BE2C (cell line): ENCODE data around the gene GALC.
A peak's percentile ranks its signal among the peaks of the same experiment; 100 is the strongest.

Source experiments
- DNase-seq: peaks from one replicate; pipeline ENCODE4 v3.0.0-alpha.2; 2020
- H3K27me3 ChIP-seq: fragments of 250-450 bp; sonication (Bioruptor Pico); 2 replicates; pipeline ENCODE4 v1.5.1; 2020; ENCODE audit warnings: mild to moderate bottlenecking
- H3K36me3 ChIP-seq: fragments of 250-450 bp; sonication (Bioruptor Pico); 2 replicates; pipeline ENCODE4 v1.5.1; 2020; ENCODE audit warnings: mild to moderate bottlenecking
- H3K4me1 ChIP-seq: fragments of 250-450 bp; sonication (Bioruptor Pico); 2 replicates; pipeline ENCODE4 v1.5.1; 2020
- H3K4me3 ChIP-seq: 2 replicates; pipeline ENCODE4 v1.5.1; 2011; ENCODE audit warnings: low read depth, low read length
- H3K9me3 ChIP-seq: fragments of 250-450 bp; sonication (Bioruptor Pico); 2 replicates; pipeline ENCODE4 v1.5.1; 2020
- TF ChIP-seq, protein P1 (sequence below): IDR thresholded peaks from 2 replicates; pipeline ENCODE4 v1.5.1; 2012; ENCODE audit warnings: mild to moderate bottlenecking, low read depth, low read length

GALC gene

GRCh38 chr14:87892763-87893162, 100.2 kb downstream of the GALC start:
- no peaks in the 10 kb centered on the region for H3K27me3 ChIP-seq
- no peak overlapping the region for H3K4me3 ChIP-seq
- no peaks in the 10 kb centered on the region for H3K4me1 ChIP-seq
- H3K36me3 ChIP-seq: no peaks in the 10 kb centered on the region
- no peak for DNase-seq
- TF ChIP-seq, protein P1, sequence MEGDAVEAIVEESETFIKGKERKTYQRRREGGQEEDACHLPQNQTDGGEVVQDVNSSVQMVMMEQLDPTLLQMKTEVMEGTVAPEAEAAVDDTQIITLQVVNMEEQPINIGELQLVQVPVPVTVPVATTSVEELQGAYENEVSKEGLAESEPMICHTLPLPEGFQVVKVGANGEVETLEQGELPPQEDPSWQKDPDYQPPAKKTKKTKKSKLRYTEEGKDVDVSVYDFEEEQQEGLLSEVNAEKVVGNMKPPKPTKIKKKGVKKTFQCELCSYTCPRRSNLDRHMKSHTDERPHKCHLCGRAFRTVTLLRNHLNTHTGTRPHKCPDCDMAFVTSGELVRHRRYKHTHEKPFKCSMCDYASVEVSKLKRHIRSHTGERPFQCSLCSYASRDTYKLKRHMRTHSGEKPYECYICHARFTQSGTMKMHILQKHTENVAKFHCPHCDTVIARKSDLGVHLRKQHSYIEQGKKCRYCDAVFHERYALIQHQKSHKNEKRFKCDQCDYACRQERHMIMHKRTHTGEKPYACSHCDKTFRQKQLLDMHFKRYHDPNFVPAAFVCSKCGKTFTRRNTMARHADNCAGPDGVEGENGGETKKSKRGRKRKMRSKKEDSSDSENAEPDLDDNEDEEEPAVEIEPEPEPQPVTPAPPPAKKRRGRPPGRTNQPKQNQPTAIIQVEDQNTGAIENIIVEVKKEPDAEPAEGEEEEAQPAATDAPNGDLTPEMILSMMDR: no peak
- no peaks in the 10 kb centered on the region for H3K9me3 ChIP-seq

DNA sequence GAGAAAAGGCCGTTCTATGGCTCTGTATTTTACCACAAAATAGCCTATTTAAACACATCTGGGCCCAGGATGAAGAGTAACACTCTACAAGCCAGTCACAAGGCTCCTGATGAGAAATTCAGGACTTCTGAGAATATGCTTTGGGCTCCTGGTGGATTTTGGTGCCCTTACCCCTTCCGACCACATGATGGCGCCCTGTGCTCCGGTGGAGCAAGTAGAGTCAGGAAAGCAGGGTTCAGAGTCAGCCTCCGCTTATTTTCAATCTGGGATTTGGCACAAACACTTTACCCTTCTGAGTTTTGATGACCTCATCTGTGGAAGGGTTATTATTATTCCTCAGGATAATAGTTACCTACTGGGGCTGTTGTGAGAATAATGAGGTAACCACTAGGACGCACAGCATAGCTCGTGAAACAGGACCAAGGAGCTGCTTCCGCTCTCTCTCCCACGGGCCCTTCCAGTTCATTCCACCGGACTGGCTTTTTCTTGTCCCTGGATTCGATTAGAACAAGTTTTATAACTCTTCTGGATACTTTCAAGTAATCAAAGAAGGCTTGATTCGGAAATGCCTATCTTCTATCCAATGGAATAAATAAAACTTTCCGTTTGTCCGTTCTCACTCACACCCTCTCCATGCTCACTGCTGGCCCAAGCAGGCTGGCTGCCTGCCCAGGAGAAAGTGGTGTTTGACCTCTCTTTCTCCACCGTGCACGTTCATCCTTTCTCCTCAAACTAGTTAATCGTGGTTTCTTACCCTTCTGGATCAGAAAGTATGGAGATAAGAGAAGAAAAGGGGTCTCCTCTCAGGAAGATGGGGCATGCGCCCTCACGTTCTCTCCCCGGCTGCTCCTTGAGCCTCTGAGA, 104.6 kb downstream of the GALC start:
- H3K27me3 ChIP-seq: no peaks in the 10 kb centered on the region
- H3K9me3 ChIP-seq: no peaks in the 10 kb centered on the region
- TF ChIP-seq, protein P1: peak; percentile 75
- no peaks in the 10 kb centered on the region for H3K36me3 ChIP-seq
- DNase-seq: peak; percentile 54
- no peak overlapping the region for H3K4me3 ChIP-seq
- no peaks in the 10 kb centered on the region for H3K4me1 ChIP-seq

DNA sequence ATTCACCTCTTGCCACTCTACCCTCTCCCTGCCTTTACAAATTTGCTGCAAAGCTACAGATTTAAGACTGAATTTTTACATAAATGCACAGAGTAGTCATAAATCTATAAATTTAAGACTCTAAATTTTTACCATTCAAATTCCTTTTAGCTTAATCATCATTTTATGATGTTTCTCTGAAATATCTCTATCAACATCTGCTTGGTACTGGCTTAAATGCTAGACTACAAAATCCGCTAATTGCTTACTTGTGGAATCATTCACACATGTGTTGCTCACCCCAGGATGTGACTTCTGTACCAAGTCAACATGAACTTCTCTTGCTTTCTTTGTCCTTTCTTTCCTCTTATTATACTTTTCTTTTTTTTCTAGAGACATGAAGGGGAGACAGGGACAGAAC, 109.2 kb downstream of the GALC start:
- TF ChIP-seq, protein P1: no peak
- H3K9me3 ChIP-seq: no peaks in the 10 kb centered on the region
- no peaks in the 10 kb centered on the region for H3K4me1 ChIP-seq
- H3K36me3 ChIP-seq: no peaks in the 10 kb centered on the region
- no peaks in the 10 kb centered on the region for H3K27me3 ChIP-seq
- DNase-seq: no peak
- no peak overlapping the region for H3K4me3 ChIP-seq
